SU-DHL-6 (cell line): Measurements from ENCODE around the gene MYL12B.

Experiments used
- H2AFZ ChIP-seq: fragments of 200-600 bp; sonication (generic); 2 replicates; pipeline ENCODE4 v1.6.1; 2014; ENCODE audit warnings: low read depth, mild to moderate bottlenecking, moderate library complexity, mixed read lengths, antibody characterized with exemption, low read length; ENCODE audit not compliant: severe bottlenecking
- H3F3A ChIP-seq: fragments of 200-600 bp; shearing (Covaris generic); 2 replicates; pipeline ENCODE4 v1.6.0; 2016; ENCODE audit warnings: antibody characterized with exemption, mild to moderate bottlenecking; ENCODE audit not compliant: insufficient read depth
- H3K27ac ChIP-seq: fragments of 200-600 bp; sonication (generic); 2 replicates; pipeline ENCODE4 v1.5.1; 2016; ENCODE audit warnings: low read depth, mild to moderate bottlenecking, low read length, moderate library complexity, mixed read lengths
- H3K27me3 ChIP-seq: fragments of 200-600 bp; sonication (generic), shearing (Covaris generic); 2 replicates; pipeline ENCODE4 v1.6.0; 2014; ENCODE audit warnings: mild to moderate bottlenecking, low read length
- H3K36me3 ChIP-seq: fragments of 200-600 bp; sonication (generic); 2 replicates; pipeline ENCODE4 v1.6.1; 2014; ENCODE audit warnings: mild to moderate bottlenecking, low read length, mixed read lengths
- H3K4me2 ChIP-seq: fragments of 300-600, 200-600 bp; shearing (Covaris generic), sonication (generic); 2 replicates; pipeline ENCODE4 v1.6.0; 2014; ENCODE audit warnings: low read length, low read depth, mild to moderate bottlenecking; ENCODE audit not compliant: poor library complexity, severe bottlenecking
- H3K4me3 ChIP-seq: fragments of 200-600 bp; sonication (generic); 2 replicates; pipeline ENCODE4 v1.5.1; 2014; ENCODE audit warnings: antibody characterized with exemption, low read length, mild to moderate bottlenecking, mixed read lengths; ENCODE audit not compliant: insufficient read depth, poor library complexity, severe bottlenecking
- H3K79me2 ChIP-seq: fragments of 200-600 bp; sonication (generic); 2 replicates; pipeline ENCODE4 v1.6.1; 2014; ENCODE audit warnings: mild to moderate bottlenecking, low read length, moderate library complexity; ENCODE audit not compliant: insufficient read depth
- H3K9ac ChIP-seq: fragments of 200-600 bp; sonication (generic); 2 replicates; pipeline ENCODE4 v1.7.0; 2014; ENCODE audit warnings: mild to moderate bottlenecking, low read length
- H3K9me2 ChIP-seq: fragments of 200-600 bp; sonication (generic); replicated peaks from 2 replicates; pipeline ENCODE4 v1.6.1; 2014; ENCODE audit warnings: low read length; ENCODE audit not compliant: insufficient read depth
- H3K9me3 ChIP-seq: fragments of 200-600 bp; sonication (generic); 2 replicates; pipeline ENCODE4 v1.6.1; 2014; ENCODE audit warnings: low read length, mixed read lengths; ENCODE audit not compliant: insufficient read depth
- H4K20me1 ChIP-seq: fragments of 200-600 bp; sonication (generic); 2 replicates; pipeline ENCODE4 v1.6.1; 2014; ENCODE audit warnings: low read depth, mild to moderate bottlenecking, antibody characterized with exemption, low read length, moderate library complexity, mixed read lengths
- CTCF ChIP-seq: fragments of 200-600 bp; sonication (generic); IDR thresholded peaks from one replicate; pipeline ENCODE4 v1.5.1; 2017; ENCODE audit warnings: antibody characterized with exemption, mild to moderate bottlenecking, low read length, moderate library complexity; ENCODE audit not compliant: insufficient read depth, poor library complexity, severe bottlenecking
- EZH2phosphoT487 ChIP-seq: fragments of 200-600 bp; sonication (generic), shearing (Covaris generic); conservative IDR thresholded peaks from 2 replicates; pipeline ENCODE4 v1.6.1; 2018; ENCODE audit warnings: mild to moderate bottlenecking, antibody characterized with exemption, low read length, moderate library complexity, mixed read lengths

The MYL12B gene

GRCh38 chr18:3235846-3236245 lies 26.1 kb upstream of the MYL12B start:
- no peaks in the 10 kb centered on the region for H3K79me2 ChIP-seq
- no peak overlapping the region for H3K27ac ChIP-seq
- no peaks in the 10 kb centered on the region for H3K9me2 ChIP-seq
- no peak overlapping the region for H3K9ac ChIP-seq
- H3K27me3 ChIP-seq: no peaks in the 10 kb centered on the region
- no peak overlapping the region for H3K4me2 ChIP-seq
- TF ChIP-seq EZH2phosphoT487: no peak
- TF ChIP-seq CTCF: no peak
- H3K36me3 ChIP-seq: no peaks in the 10 kb centered on the region
- H4K20me1 ChIP-seq: no peaks in the 10 kb centered on the region
- no peak overlapping the region for H2AFZ ChIP-seq
- no peaks in the 10 kb centered on the region for H3F3A ChIP-seq
- no peak overlapping the region for H3K4me3 ChIP-seq
- H3K9me3 ChIP-seq: no peaks in the 10 kb centered on the region

GRCh38 chr18:3236470-3236869 lies 25.5 kb upstream of the MYL12B start:
- Histone ChIP-seq H3K4me2 (no peak overlapping the region), H3K27me3 (no peaks in the 10 kb centered on the region)

GRCh38 chr18:3238742-3239141 lies 23.2 kb upstream of the MYL12B start:
- Histone ChIP-seq H3K9me3 (no peaks in the 10 kb centered on the region), H3K36me3 (no peaks in the 10 kb centered on the region), H3K9ac (no peak overlapping the region), H3K4me3 (no peak overlapping the region), H4K20me1 (no peaks in the 10 kb centered on the region), H3K9me2 (no peaks in the 10 kb centered on the region), H3K79me2 (no peaks in the 10 kb centered on the region), H2AFZ (no peak overlapping the region), H3K27ac (no peak overlapping the region), H3K4me2 (no peak overlapping the region), H3K27me3 (no peaks in the 10 kb centered on the region), H3F3A (no peaks in the 10 kb centered on the region)
- TF ChIP-seq CTCF (no peak), EZH2phosphoT487 (no peak)

More at GRCh38 chr18:3236470-3236869, 25.5 kb upstream of the MYL12B start:
- Histone ChIP-seq H3K27ac (no peak overlapping the region), H3K79me2 (no peaks in the 10 kb centered on the region), H3K9ac (no peak overlapping the region), H2AFZ (no peak overlapping the region), H4K20me1 (no peaks in the 10 kb centered on the region), H3K9me2 (no peaks in the 10 kb centered on the region), H3K36me3 (no peaks in the 10 kb centered on the region), H3K4me3 (no peak overlapping the region), H3F3A (no peaks in the 10 kb centered on the region), H3K9me3 (no peaks in the 10 kb centered on the region)
- TF ChIP-seq CTCF: no peak
- TF ChIP-seq EZH2phosphoT487: no peak
